Caco-2 (cell line): Measurements from ENCODE around the gene MCU. TPM values are rescaled to one million over a fixed set of nuclear protein-coding genes. Genes with fewer than 3 reads are reported as not detected.

Source experiments
- BruUV-seq: library from RNA; stranded (reverse); fragments of 400-500 nt; replicated peaks from 2 replicates; lab custom pipeline; 2021; lab: Mats Ljungman, UMichigan
- CTCF ChIA-PET: fragments of 300-600 bp; sonication (Branson Sonifier 250); formaldehyde crosslinking; loops from one replicate; lab custom pipeline; 2022; ENCODE audit warnings: antibody characterized with exemption; lab: Charles Lee
- POLR2A ChIA-PET: fragments of 300-600 bp; sonication (Branson Sonifier 250); formaldehyde crosslinking; loops from one replicate; lab custom pipeline; 2022; ENCODE audit warnings: antibody characterized with exemption; lab: Charles Lee
- DNase-seq, 2 experiments: peaks; one replicate each; pipeline versions ENCODE4 v3.0.0 to v3.0.0-alpha.2; 2020 to 2022
- H3K27me3 ChIP-seq: replicated peaks from 2 replicates; pipeline ENCODE4 v1.6.0; 2011; ENCODE audit warnings: low read length; ENCODE audit not compliant: control insufficient read depth, insufficient read depth
- H3K36me3 ChIP-seq: 2 replicates; pipeline ENCODE4 v1.5.1; 2011; ENCODE audit warnings: low read length; ENCODE audit not compliant: control insufficient read depth, insufficient read depth
- H3K4me1 ChIP-seq: fragments of 250-450 bp; sonication (Bioruptor Pico); 2 replicates; pipeline ENCODE4 v1.5.1; 2020; ENCODE audit warnings: mild to moderate bottlenecking
- H3K4me3 ChIP-seq: 2 replicates; pipeline ENCODE4 v1.5.1; 2011; ENCODE audit warnings: low read depth, mild to moderate bottlenecking, control low read depth, low read length
- H3K9me3 ChIP-seq: fragments of 250-450 bp; sonication (Bioruptor Pico); 2 replicates; pipeline ENCODE4 v1.5.1; 2020; ENCODE audit warnings: mild to moderate bottlenecking, moderate library complexity
- H3K27ac Mint-ChIP-seq: one replicate; pipeline ENCODE4 v1.8.0; 2022; ENCODE audit warnings: mixed read lengths; ENCODE audit not compliant: unreplicated experiment
- H3K27me3 Mint-ChIP-seq: one replicate; pipeline ENCODE4 v1.8.0; 2022; ENCODE audit warnings: mixed read lengths; ENCODE audit not compliant: insufficient read depth, unreplicated experiment
- H3K36me3 Mint-ChIP-seq: one replicate; pipeline ENCODE4 v1.8.0; 2022; ENCODE audit warnings: mild to moderate bottlenecking, mixed read lengths; ENCODE audit not compliant: insufficient read depth, unreplicated experiment
- H3K4me1 Mint-ChIP-seq: one replicate; pipeline ENCODE4 v1.8.0; 2022; ENCODE audit warnings: low read depth, mixed read lengths; ENCODE audit not compliant: unreplicated experiment
- H3K4me3 Mint-ChIP-seq: one replicate; pipeline ENCODE4 v1.8.0; 2022; ENCODE audit warnings: mild to moderate bottlenecking, moderate library complexity, mixed read lengths; ENCODE audit not compliant: unreplicated experiment
- H3K9me3 Mint-ChIP-seq: one replicate; pipeline ENCODE4 v1.8.0; 2022; ENCODE audit warnings: mixed read lengths; ENCODE audit not compliant: unreplicated experiment
- CTCF ChIP-seq, 2 experiments: fragments of 200-600 bp in 1 of 2; IDR thresholded peaks; 1 replicate in 1 of 2; 2 replicates in 1 of 2; pipeline versions ENCODE4 v1.5.1 to v1.8.0; 2011 to 2022; ENCODE audit warnings: antibody characterized with exemption in 1 of 2, control low read depth in 1 of 2, inconsistent platforms in 1 of 2, low read depth in 1 of 2, low read length in 1 of 2, mild to moderate bottlenecking in 1 of 2, moderate library complexity in 1 of 2; ENCODE audit not compliant: insufficient read depth in 1 of 2, severe bottlenecking in 1 of 2, unreplicated experiment in 1 of 2
- intact Hi-C: fragments of 100-400 bp; cut with micrococcal nuclease; formaldehyde crosslinking; loops from one replicate; pipeline ENCODE4 v1.10.0; 2022; ENCODE audit not compliant: unreplicated experiment
- total RNA-seq: library from RNA; stranded (reverse); gene quantifications from 2 replicates; pipeline ENCODE4 v1.2.3, GENCODE V29; 2022

MCU gene
- total RNA-seq, 1 experiment from 2014 or later = 62.5 TPM

GRCh38 chr10:72784551-72785351 lies 92.8 kb downstream of the MCU start:
- no peaks in the 10 kb centered on the region for H3K9me3 ChIP-seq
- intact Hi-C loops = no loop called here
- Mint-ChIP-seq H3K36me3 (no peaks in the 10 kb centered on the region), H3K27ac (no peak overlapping the region), H3K27me3 (no peaks in the 10 kb centered on the region), H3K9me3 (no peaks in the 10 kb centered on the region), H3K4me3 (no peak overlapping the region), H3K4me1 (peaks cover 26% of the 10 kb centered on the region)
- DNase-seq = peak; percentile 51 to 53
- ChIA-PET POLR2A (interaction anchor here (1.1 kb wide), 1 partner anchor 93 kb away, joined by 3 read pairs; the partner anchor contains the start of gene MCU), CTCF (no interaction called here)
- H3K27me3 ChIP-seq = no peaks in the 10 kb centered on the region
- no peaks in the 10 kb centered on the region for H3K36me3 ChIP-seq
- H3K4me3 ChIP-seq = no peak overlapping the region
- BruUV-seq = no TSS peak
- H3K4me1 ChIP-seq = peaks cover 16% of the 10 kb centered on the region; the same call in 1 of the 2 replicates
- no peak for TF ChIP-seq CTCF (IDR thresholded peaks at IDR 0.05; ENCODE audit: insufficient read depth in 1 of 2, low read depth in 1 of 2, low read length in 1 of 2, severe bottlenecking in 1 of 2, unreplicated experiment in 1 of 2)

- Mint-ChIP-seq H3K4me3 (no peak overlapping the region), H3K27ac (no peak overlapping the region), H3K4me1 (peaks cover 30% of the 10 kb centered on the region), H3K36me3 (no peaks in the 10 kb centered on the region), H3K27me3 (no peaks in the 10 kb centered on the region), H3K9me3 (no peaks in the 10 kb centered on the region)
- POLR2A ChIA-PET = interaction anchor here (1.1 kb wide), 1 partner anchor 94 kb away, joined by 3 read pairs; the partner anchor contains the start of gene MCU
- no peaks in the 10 kb centered on the region for H3K9me3 ChIP-seq
- H3K4me1 ChIP-seq = peaks cover 16% of the 10 kb centered on the region; the same call in 1 of the 2 replicates
- no peak overlapping the region for H3K4me3 ChIP-seq
- DNase-seq = no peak
- intact Hi-C loops = no loop called here
- H3K27me3 ChIP-seq = no peaks in the 10 kb centered on the region
- no peak for TF ChIP-seq CTCF (IDR thresholded peaks at IDR 0.05; ENCODE audit: insufficient read depth in 1 of 2, low read depth in 1 of 2, low read length in 1 of 2, severe bottlenecking in 1 of 2, unreplicated experiment in 1 of 2)
- CTCF ChIA-PET = no interaction called here
- BruUV-seq = no TSS peak
- no peaks in the 10 kb centered on the region for H3K36me3 ChIP-seq
Measured at GRCh38 chr10:72785409-72785808, 93.5 kb downstream of the MCU start.

GRCh38 chr10:72790216-72790990 lies 98.5 kb downstream of the MCU start:
- H3K27ac Mint-ChIP-seq = no peak overlapping the region
- H3K4me1 ChIP-seq = peaks cover 15% of the 10 kb centered on the region
- TF ChIP-seq CTCF (IDR thresholded peaks at IDR 0.05; ENCODE audit: insufficient read depth in 1 of 2, low read depth in 1 of 2, low read length in 1 of 2, severe bottlenecking in 1 of 2, unreplicated experiment in 1 of 2) = no peak
- no peaks in the 10 kb centered on the region for H3K9me3 Mint-ChIP-seq
- POLR2A ChIA-PET = no interaction called here
- H3K9me3 ChIP-seq = no peaks in the 10 kb centered on the region
- CTCF ChIA-PET = interaction anchor here (1.0 kb wide), 1 partner anchor 44 kb away, joined by 3 read pairs; no protein-coding TSS in a partner anchor
- no TSS peak for BruUV-seq
- intact Hi-C loops = no loop called here
- H3K36me3 ChIP-seq = peaks cover 2% of the 10 kb centered on the region; the same call in 1 of the 2 replicates
- H3K4me3 ChIP-seq = no peak overlapping the region
- H3K27me3 Mint-ChIP-seq = no peaks in the 10 kb centered on the region
- H3K27me3 ChIP-seq = no peaks in the 10 kb centered on the region
- H3K36me3 Mint-ChIP-seq = no peaks in the 10 kb centered on the region
- no peak overlapping the region for H3K4me3 Mint-ChIP-seq
- DNase-seq = no peak
- H3K4me1 Mint-ChIP-seq = peaks cover 16% of the 10 kb centered on the region
